GM10248 (cell line): ENCODE results near the gene AQP12B.

Experiments
- CTCF ChIA-PET: fragments of 300-600 bp; sonication (Branson Sonifier 250); formaldehyde crosslinking; extraction: SDS; loops from one replicate; lab custom pipeline; 2021; ENCODE audit warnings: antibody characterized with exemption; lab: Yijun Ruan, JAX
- POLR2A ChIA-PET: fragments of 350-650 bp; sonication (Branson Sonifier 250); formaldehyde crosslinking; extraction: SDS; loops from one replicate; lab custom pipeline; 2020; ENCODE audit warnings: antibody characterized with exemption; lab: Yijun Ruan, JAX
- DNase-seq: peaks from one replicate; pipeline ENCODE4 v3.0.0; 2012; ENCODE audit errors: extremely low spot score
- TF ChIP-seq, protein P1 (sequence below): IDR thresholded peaks from 2 replicates; pipeline ENCODE4 v1.5.1; 2012; ENCODE audit warnings: mild to moderate bottlenecking, low read depth; ENCODE audit errors: extremely low read depth, missing control alignments, control extremely low read depth

Gene AQP12B

DNA sequence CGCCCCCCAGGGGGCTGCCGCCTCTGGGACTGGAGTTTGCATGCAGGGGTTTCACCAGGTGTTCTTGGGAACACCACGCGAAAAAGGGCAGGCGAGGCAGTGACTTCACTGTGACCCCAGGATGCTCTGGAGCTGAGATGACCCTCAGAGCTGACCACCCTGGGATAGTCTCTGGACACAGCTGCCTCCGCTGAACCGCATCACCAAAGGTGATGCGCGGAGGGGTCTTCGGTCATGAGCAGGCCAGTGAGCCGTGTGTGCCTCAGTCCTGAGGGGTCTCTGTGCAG is 39.9 kb downstream of the AQP12B start:
- TF ChIP-seq, protein P1, sequence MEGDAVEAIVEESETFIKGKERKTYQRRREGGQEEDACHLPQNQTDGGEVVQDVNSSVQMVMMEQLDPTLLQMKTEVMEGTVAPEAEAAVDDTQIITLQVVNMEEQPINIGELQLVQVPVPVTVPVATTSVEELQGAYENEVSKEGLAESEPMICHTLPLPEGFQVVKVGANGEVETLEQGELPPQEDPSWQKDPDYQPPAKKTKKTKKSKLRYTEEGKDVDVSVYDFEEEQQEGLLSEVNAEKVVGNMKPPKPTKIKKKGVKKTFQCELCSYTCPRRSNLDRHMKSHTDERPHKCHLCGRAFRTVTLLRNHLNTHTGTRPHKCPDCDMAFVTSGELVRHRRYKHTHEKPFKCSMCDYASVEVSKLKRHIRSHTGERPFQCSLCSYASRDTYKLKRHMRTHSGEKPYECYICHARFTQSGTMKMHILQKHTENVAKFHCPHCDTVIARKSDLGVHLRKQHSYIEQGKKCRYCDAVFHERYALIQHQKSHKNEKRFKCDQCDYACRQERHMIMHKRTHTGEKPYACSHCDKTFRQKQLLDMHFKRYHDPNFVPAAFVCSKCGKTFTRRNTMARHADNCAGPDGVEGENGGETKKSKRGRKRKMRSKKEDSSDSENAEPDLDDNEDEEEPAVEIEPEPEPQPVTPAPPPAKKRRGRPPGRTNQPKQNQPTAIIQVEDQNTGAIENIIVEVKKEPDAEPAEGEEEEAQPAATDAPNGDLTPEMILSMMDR = no peak
- CTCF ChIA-PET = no interaction called here
- POLR2A ChIA-PET = no interaction called here
- DNase-seq = peak; percentile 13

DNA sequence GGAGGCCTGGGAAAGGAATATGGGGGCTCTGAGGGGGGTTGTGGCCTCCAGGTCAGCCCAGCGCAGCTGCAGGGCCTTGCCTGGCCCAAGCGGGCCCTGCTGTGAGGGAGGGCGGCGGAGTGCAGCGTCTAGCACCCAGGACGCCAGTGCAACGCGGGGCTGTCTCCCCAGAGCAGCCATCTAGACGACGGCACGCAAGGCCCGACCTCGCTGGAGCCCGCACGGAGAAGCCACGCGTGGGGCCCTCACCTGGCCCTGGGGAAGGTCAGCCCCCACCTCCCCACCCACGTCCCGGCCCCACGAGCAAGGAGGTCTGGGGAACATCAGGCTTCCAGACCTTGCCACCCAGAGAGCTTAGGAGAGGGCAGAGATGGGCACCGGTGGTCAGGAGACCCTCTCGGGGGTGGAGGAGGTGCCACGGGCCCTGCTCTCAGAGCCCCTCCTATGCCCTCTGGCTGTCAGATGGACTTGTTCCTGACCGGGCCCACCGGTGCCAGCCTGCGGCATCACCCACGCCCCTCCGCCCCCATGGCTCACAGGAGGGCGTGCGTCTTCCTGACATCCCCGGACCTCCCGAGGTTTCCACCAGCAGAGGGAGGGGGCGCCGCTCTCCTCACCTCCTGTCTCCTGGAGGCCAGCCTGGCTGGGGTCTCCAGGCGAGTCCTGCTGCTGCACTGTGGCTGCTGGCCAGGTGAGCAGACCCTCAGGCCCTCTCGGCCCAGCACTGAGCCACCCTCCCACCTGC is 40.5 kb downstream of the AQP12B start:
- no peak for DNase-seq
- TF ChIP-seq, protein P1 = no peak
- ChIA-PET CTCF (no interaction called here), POLR2A (no interaction called here)

DNA sequence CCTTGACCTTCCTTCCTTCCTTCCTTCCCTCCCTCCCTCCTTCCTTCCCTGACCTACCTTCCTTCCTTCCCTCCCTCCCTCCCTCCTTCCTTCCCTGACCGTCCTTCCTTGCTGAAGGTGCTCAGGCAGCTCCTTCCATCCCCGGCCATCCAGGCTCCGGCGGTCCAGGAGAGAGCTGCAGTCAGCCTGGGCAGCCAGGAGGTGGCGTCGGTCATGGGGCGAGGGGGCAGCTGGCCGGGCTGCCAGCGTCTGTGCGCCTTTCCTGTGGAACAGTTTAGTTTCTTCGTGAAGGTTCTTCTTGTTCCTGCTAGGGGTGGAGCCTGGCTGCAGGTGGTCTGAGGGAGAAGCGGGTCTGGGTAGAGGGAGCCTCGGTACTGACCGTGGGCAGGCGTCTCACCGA is 41.7 kb downstream of the AQP12B start:
- POLR2A ChIA-PET = no interaction called here
- DNase-seq = no peak
- TF ChIP-seq, protein P1 = no peak
- CTCF ChIA-PET = no interaction called here

DNA sequence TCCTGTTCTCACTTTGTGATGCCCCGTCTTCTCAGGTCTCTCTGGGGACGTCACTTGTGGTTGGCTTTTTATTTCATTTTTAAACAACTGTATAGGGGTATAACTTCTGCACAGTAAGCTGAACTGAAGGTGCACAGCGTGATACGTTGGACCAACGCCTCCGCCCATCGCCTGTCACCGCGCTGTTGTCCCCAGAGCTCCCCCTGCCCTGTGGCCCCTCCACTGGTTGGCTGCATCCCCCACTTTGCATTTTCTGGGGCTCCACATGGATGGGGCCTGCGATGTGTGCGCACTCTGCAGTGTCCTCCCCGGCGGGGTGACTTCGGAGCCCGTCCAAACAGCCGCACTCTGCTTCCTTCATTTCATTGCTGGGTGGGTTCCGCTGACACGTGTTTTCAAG is 43.1 kb downstream of the AQP12B start:
- POLR2A ChIA-PET = no interaction called here
- TF ChIP-seq, protein P1 = no peak
- no peak for DNase-seq
- CTCF ChIA-PET = interaction anchor here (0.9 to 1.1 kb wide), 2 partner anchors 16 to 74 kb away, joined by 3 read pairs; no protein-coding TSS in a partner anchor

DNA sequence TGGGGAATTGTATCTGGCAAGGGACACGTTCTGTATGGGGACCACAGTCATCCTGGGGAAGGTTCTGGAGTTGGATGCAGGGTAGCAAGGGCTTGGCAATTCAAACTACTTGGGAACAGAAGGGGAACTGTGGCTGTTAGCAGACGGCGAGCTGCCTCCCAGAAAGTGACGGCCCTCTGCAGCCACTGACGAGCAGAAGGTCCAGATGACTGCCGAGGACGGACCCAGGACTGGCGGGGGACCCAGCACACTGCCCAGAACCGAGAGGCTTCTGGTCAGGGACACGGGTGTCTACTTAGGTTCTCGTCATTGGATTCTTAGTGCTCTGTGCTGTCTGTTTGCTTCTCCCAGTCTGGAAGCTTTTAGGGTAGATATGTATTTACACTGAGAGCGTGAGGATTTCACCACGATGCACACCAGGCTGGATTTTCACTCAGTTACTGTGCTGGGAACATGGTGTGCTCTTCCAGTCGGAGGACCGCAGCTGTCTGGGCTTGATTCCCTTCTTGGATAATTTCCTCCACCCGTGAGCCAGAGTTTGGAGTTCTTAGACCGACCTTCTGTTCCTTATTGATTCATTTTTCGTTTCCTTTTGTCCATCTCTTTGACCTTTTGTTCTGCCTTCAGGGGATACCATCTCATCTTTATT is 44.0 kb downstream of the AQP12B start:
- no peak for DNase-seq
- TF ChIP-seq, protein P1 = no peak
- POLR2A ChIA-PET = no interaction called here
- CTCF ChIA-PET = interaction anchor here (0.9 to 1.1 kb wide), 2 partner anchors 17 to 73 kb away, joined by 3 read pairs; no protein-coding TSS in a partner anchor

DNA sequence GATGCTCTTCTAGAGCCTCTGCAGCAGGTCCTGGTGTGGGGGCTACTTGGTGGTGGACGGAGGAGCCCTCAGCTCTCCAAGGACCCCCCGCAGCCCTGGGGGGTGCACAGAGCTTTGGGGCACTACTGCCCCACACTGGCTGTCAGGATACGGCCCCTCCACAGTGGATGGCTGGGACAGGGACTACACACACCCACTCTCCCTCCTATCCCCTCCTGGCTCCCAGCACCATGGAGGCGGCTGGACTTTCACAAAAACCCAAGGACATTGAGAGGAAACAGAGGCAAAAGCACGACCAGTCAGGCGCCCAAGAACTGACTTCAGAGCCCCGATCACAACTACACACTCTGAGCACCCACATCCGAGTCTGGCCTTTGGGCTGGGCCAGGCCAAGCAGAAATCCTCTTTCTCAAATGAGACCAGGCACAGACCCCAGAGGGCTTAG is 44.8 kb downstream of the AQP12B start:
- ChIA-PET POLR2A (no interaction called here), CTCF (no interaction called here)
- TF ChIP-seq, protein P1 = no peak
- DNase-seq = no peak
